ENCODE data around the gene LIMCH1. TPM values are rescaled to one million over a fixed set of nuclear protein-coding genes. Genes with fewer than 3 reads are reported as not detected.

The LIMCH1 gene
- total and polyA plus RNA-seq, 2 of the 8 experiments (the other 6 are each of a cell fraction or from before 2014, with no cell fraction given), result 2.7 to 3.0 TPM

- TF ChIP-seq ASH2L (IDR thresholded peaks at IDR 0.05; ENCODE audit: low read length) (no peak), POU5F1 (IDR thresholded peaks at IDR 0.05; ENCODE audit: low read depth, low read length) (no peak), POLR2AphosphoS5 (IDR thresholded peaks at IDR 0.05; ENCODE audit: low read depth, low read length) (no peak), BCL11A (IDR thresholded peaks at IDR 0.05; ENCODE audit: low read depth in 2 of 2, low read length in 2 of 2) (no peak), SUZ12 (IDR thresholded peaks at IDR 0.05; ENCODE audit: low read length) (no peak)
Observed at GRCh38 chr4:41722181-41722580, 184.2 kb downstream of the LIMCH1 start (continued).
